Nephron (organoid): ENCODE results near the gene BUD23.

Experiments used
- H3K27ac Mint-ChIP-seq, 3 experiments: 2 replicates each; pipeline ENCODE4 v1.8.0; 2020; ENCODE audit warnings: mixed read lengths in 3 of 3, mild to moderate bottlenecking in 2 of 3, moderate library complexity in 1 of 3
- H3K27me3 Mint-ChIP-seq: 2 replicates; pipeline ENCODE4 v1.8.0; 2021; ENCODE audit warnings: low read depth, mild to moderate bottlenecking, moderate library complexity, mixed read lengths
- H3K36me3 Mint-ChIP-seq: 2 replicates; pipeline ENCODE4 v1.8.0; 2020; ENCODE audit warnings: low read depth, mixed read lengths
- H3K4me1 Mint-ChIP-seq: 2 replicates; pipeline ENCODE4 v1.8.0; 2020; ENCODE audit warnings: mixed read lengths
- H3K4me3 Mint-ChIP-seq, 3 experiments: 2 replicates each; pipeline ENCODE4 v1.8.0; 2020; ENCODE audit warnings: mild to moderate bottlenecking in 3 of 3, mixed read lengths in 3 of 3, moderate library complexity in 2 of 3
- H3K9me3 Mint-ChIP-seq: 2 replicates; pipeline ENCODE4 v1.8.0; 2020; ENCODE audit warnings: mixed read lengths
- CTCF ChIP-seq, 3 experiments: fragments of 200-600 bp; sonication (generic); IDR thresholded peaks; one replicate each; pipeline ENCODE4 v1.5.0; 2021; ENCODE audit warnings: antibody characterized with exemption in 3 of 3; ENCODE audit not compliant: unreplicated experiment in 3 of 3

BUD23 gene

GRCh38 chr7:73722785-73723184 is 39.4 kb downstream of the BUD23 start:
- no peak overlapping the region for H3K4me3 Mint-ChIP-seq
- H3K9me3 Mint-ChIP-seq: no peaks in the 10 kb centered on the region
- H3K27ac Mint-ChIP-seq: no peak overlapping the region
- H3K4me1 Mint-ChIP-seq: peaks cover 18% of the 10 kb centered on the region
- no peaks in the 10 kb centered on the region for H3K36me3 Mint-ChIP-seq
- peaks cover 4% of the 10 kb centered on the region for H3K27me3 Mint-ChIP-seq
- TF ChIP-seq CTCF (IDR thresholded peaks at IDR 0.05; ENCODE audit: unreplicated experiment in 3 of 3): no peak

- no peak overlapping the region for H3K27ac Mint-ChIP-seq
- H3K36me3 Mint-ChIP-seq: no peaks in the 10 kb centered on the region
- H3K4me1 Mint-ChIP-seq: peaks cover 14% of the 10 kb centered on the region
- H3K27me3 Mint-ChIP-seq: peaks cover 4% of the 10 kb centered on the region
- H3K9me3 Mint-ChIP-seq: no peaks in the 10 kb centered on the region
- no peak overlapping the region for H3K4me3 Mint-ChIP-seq
- TF ChIP-seq CTCF (IDR thresholded peaks at IDR 0.05; ENCODE audit: unreplicated experiment in 3 of 3): no peak
These were observed 40.4 kb downstream of the BUD23 start for GRCh38 chr7:73723813-73724212.

- no peaks in the 10 kb centered on the region for H3K36me3 Mint-ChIP-seq
- no peak overlapping the region for H3K4me3 Mint-ChIP-seq
- H3K27me3 Mint-ChIP-seq: no peaks in the 10 kb centered on the region
- no peak for TF ChIP-seq CTCF (IDR thresholded peaks at IDR 0.05; ENCODE audit: unreplicated experiment in 3 of 3)
- H3K4me1 Mint-ChIP-seq: peaks cover 7% of the 10 kb centered on the region
- H3K9me3 Mint-ChIP-seq: no peaks in the 10 kb centered on the region
- no peak overlapping the region for H3K27ac Mint-ChIP-seq
These were observed 42.7 kb downstream of the BUD23 start for GRCh38 chr7:73726083-73726466.

- no peaks in the 10 kb centered on the region for H3K27me3 Mint-ChIP-seq
- TF ChIP-seq CTCF (IDR thresholded peaks at IDR 0.05; ENCODE audit: unreplicated experiment in 3 of 3): no peak
- no peak overlapping the region for H3K4me3 Mint-ChIP-seq
- no peaks in the 10 kb centered on the region for H3K9me3 Mint-ChIP-seq
- no peaks in the 10 kb centered on the region for H3K4me1 Mint-ChIP-seq
- no peaks in the 10 kb centered on the region for H3K36me3 Mint-ChIP-seq
- H3K27ac Mint-ChIP-seq: no peak overlapping the region
These were observed 44.6 kb downstream of the BUD23 start for GRCh38 chr7:73727952-73728351.

- Mint-ChIP-seq H3K4me1 (no peaks in the 10 kb centered on the region), H3K4me3 (no peak overlapping the region), H3K27me3 (no peaks in the 10 kb centered on the region), H3K36me3 (no peaks in the 10 kb centered on the region), H3K27ac (no peak overlapping the region), H3K9me3 (no peaks in the 10 kb centered on the region)
- TF ChIP-seq CTCF (IDR thresholded peaks at IDR 0.05; ENCODE audit: unreplicated experiment in 3 of 3): no peak
These were observed 45.2 kb downstream of the BUD23 start for GRCh38 chr7:73728551-73728950.

- Mint-ChIP-seq H3K27me3 (no peaks in the 10 kb centered on the region), H3K36me3 (no peaks in the 10 kb centered on the region), H3K4me3 (no peak overlapping the region), H3K27ac (no peak overlapping the region), H3K4me1 (no peaks in the 10 kb centered on the region), H3K9me3 (no peaks in the 10 kb centered on the region)
- no peak for TF ChIP-seq CTCF (IDR thresholded peaks at IDR 0.05; ENCODE audit: unreplicated experiment in 3 of 3)
These were observed 47.1 kb downstream of the BUD23 start for GRCh38 chr7:73730485-73730884.
